SU-DHL-6 (cell line): ENCODE data around the gene ERF.

ENCODE experiments used
- CTCF ChIP-seq: fragments of 200-600 bp; sonication (generic); IDR thresholded peaks from one replicate; pipeline ENCODE4 v1.5.1; 2017; ENCODE audit warnings: antibody characterized with exemption, mild to moderate bottlenecking, low read length, moderate library complexity; ENCODE audit not compliant: insufficient read depth, poor library complexity, severe bottlenecking
- EZH2phosphoT487 ChIP-seq: fragments of 200-600 bp; sonication (generic), shearing (Covaris generic); conservative IDR thresholded peaks from 2 replicates; pipeline ENCODE4 v1.6.1; 2018; ENCODE audit warnings: mild to moderate bottlenecking, antibody characterized with exemption, low read length, moderate library complexity, mixed read lengths

GRCh38 chr19:42303101-42303464 lies 48.2 kb upstream of the ERF start:
- TF ChIP-seq CTCF (no peak), EZH2phosphoT487 (no peak)
